Liver (tissue), 9 donors: Measurements from ENCODE around the gene CNTN1. TPM values are rescaled to one million over a fixed set of nuclear protein-coding genes. Genes with fewer than 3 reads are reported as not detected.

Source experiments
- DNase-seq: peaks from one replicate; pipeline ENCODE4 v3.0.0-alpha.2; 2017; ENCODE audit warnings: low spot score
- H3K27ac ChIP-seq, 2 donors: one replicate each; pipeline ENCODE4 v1.7.0; 2013; ENCODE audit warnings: inconsistent platforms in 2 of 2, low read length in 2 of 2, control low read depth in 1 of 2, low read depth in 1 of 2, mild to moderate bottlenecking in 1 of 2
- H3K27me3 ChIP-seq, 4 donors: one replicate each; pipeline versions ENCODE4 v1.6.1 to v1.7.0; 2013; ENCODE audit warnings: low read length in 3 of 4, inconsistent platforms in 1 of 4, mild to moderate bottlenecking in 1 of 4, moderate library complexity in 1 of 4; ENCODE audit not compliant: control insufficient read depth in 4 of 4, insufficient read depth in 4 of 4
- H3K36me3 ChIP-seq, 4 donors: one replicate each; pipeline versions ENCODE4 v1.6.1 to v1.7.0; 2013; ENCODE audit warnings: low read length in 3 of 4, mild to moderate bottlenecking in 3 of 4, low read depth in 1 of 4, moderate library complexity in 1 of 4; ENCODE audit not compliant: control insufficient read depth in 4 of 4, insufficient read depth in 3 of 4
- H3K4me1 ChIP-seq, 4 donors: one replicate each; pipeline versions ENCODE4 v1.6.1 to v1.7.0; 2013; ENCODE audit warnings: low read length in 3 of 4, mild to moderate bottlenecking in 3 of 4, moderate library complexity in 1 of 4; ENCODE audit not compliant: control insufficient read depth in 4 of 4, insufficient read depth in 4 of 4
- H3K4me3 ChIP-seq, 3 donors: one replicate each; pipeline versions ENCODE4 v1.6.1 to v1.7.0; 2013; ENCODE audit warnings: low read length in 3 of 3, control low read depth in 1 of 3, low read depth in 1 of 3, mild to moderate bottlenecking in 1 of 3
- H3K9ac ChIP-seq, 2 donors: one replicate each; pipeline ENCODE4 v1.7.0; 2013; ENCODE audit warnings: low read length in 2 of 2, mild to moderate bottlenecking in 2 of 2, moderate library complexity in 2 of 2, control low read depth in 1 of 2, low read depth in 1 of 2
- H3K9me3 ChIP-seq, 4 donors: one replicate each; pipeline versions ENCODE4 v1.6.1 to v1.7.0; 2013; ENCODE audit warnings: low read length in 3 of 4; ENCODE audit not compliant: control insufficient read depth in 4 of 4
- ATF3 ChIP-seq: IDR thresholded peaks from 2 replicates; pipeline ENCODE4 v1.6.1; 2016; ENCODE audit warnings: antibody characterized with exemption
- CTCF ChIP-seq: fragments of 150-350 bp; IDR thresholded peaks from 2 replicates; pipeline ENCODE4 v1.5.1; 2017; ENCODE audit warnings: improper control_type of control experiment, low read depth, low read length; ENCODE audit not compliant: missing input control
- EGR1 ChIP-seq, 2 donors: IDR thresholded peaks; 2 replicates each; pipeline ENCODE4 v1.6.1; 2016 to 2018; ENCODE audit warnings: antibody characterized with exemption in 2 of 2, low read depth in 2 of 2
- FOXA1 ChIP-seq: IDR thresholded peaks from 2 replicates; pipeline ENCODE4 v1.6.1; 2016; ENCODE audit warnings: antibody characterized with exemption
- FOXA2 ChIP-seq: IDR thresholded peaks from 2 replicates; pipeline ENCODE4 v1.6.1; 2016; ENCODE audit warnings: antibody characterized with exemption
- HNF4A ChIP-seq, 2 donors: conservative IDR thresholded peaks; 2 replicates each; pipeline ENCODE4 v1.6.1; 2016; ENCODE audit warnings: antibody characterized with exemption in 2 of 2, mild to moderate bottlenecking in 2 of 2
- HNF4G ChIP-seq: IDR thresholded peaks from 2 replicates; pipeline ENCODE4 v1.6.1; 2016; ENCODE audit warnings: antibody characterized with exemption
- JUND ChIP-seq, 2 donors: IDR thresholded peaks; 2 replicates each; pipeline ENCODE4 v1.6.1; 2016; ENCODE audit warnings: antibody characterized with exemption in 2 of 2
- NR2F2 ChIP-seq: IDR thresholded peaks from 2 replicates; pipeline ENCODE4 v1.6.1; 2016; ENCODE audit warnings: antibody characterized with exemption
- RAD21 ChIP-seq, 2 donors: IDR thresholded peaks; 2 replicates each; pipeline ENCODE4 v1.6.1; 2016; ENCODE audit warnings: antibody characterized with exemption in 2 of 2, mild to moderate bottlenecking in 2 of 2
- RXRA ChIP-seq, 2 donors: IDR thresholded peaks; 2 replicates each; pipeline ENCODE4 v1.6.1; 2017 to 2018; ENCODE audit warnings: antibody characterized with exemption in 2 of 2, mild to moderate bottlenecking in 1 of 2
- SP1 ChIP-seq: IDR thresholded peaks from 2 replicates; pipeline ENCODE4 v1.6.1; 2018; ENCODE audit warnings: antibody characterized with exemption, mild to moderate bottlenecking
- ZBTB33 ChIP-seq: IDR thresholded peaks from 2 replicates; pipeline ENCODE4 v1.6.1; 2016; ENCODE audit warnings: antibody characterized with exemption
- WGBS: extraction: QIAGEN DNeasy Blood & Tissue Kit; methylation state at CpG from one replicate; pipeline ENCODE4 v1.1.7; 2013; 5-methylcytosine and 5-hydroxymethylcytosine counted together
- polyA plus RNA-seq, 2 donors: library from polyadenylated mRNA; stranded (reverse) in 1 of 2; unstranded in 1 of 2; fragments of 200-250 nt in 1 of 2; fragments of >200 nt in 1 of 2; fragmentation: Nextera tagmentation in 1 of 2; extraction: Ambion mirVana in 1 of 2; gene quantifications; one replicate each; pipeline versions ENCODE4 v1.2.1 to v1.2.3, GENCODE V29; 2013 to 2015
- total RNA-seq, 2 donors: library from RNA; depleted of rRNA; stranded (reverse); fragments of >200 nt; gene quantifications; one replicate each; pipeline ENCODE4 v1.2.3, GENCODE V29; 2014
- TF ChIP-seq, protein P1 (sequence below): IDR thresholded peaks from 2 replicates; pipeline ENCODE4 v1.6.1; 2016; ENCODE audit warnings: antibody characterized with exemption
- donor health status: healthy.
- donor health status: healthy.
- donor health status: healthy.
- donor health status: healthy.
- donor health status: healthy.

CNTN1 gene
- total and polyA plus RNA-seq, 4 donors: 0.03 to 1.2 (median 0.43) TPM

- H3K27me3 ChIP-seq: peaks cover 0 to 4% (median 0%) of the 10 kb centered on the region in 4 donors
- no peak overlapping the region for H3K9ac ChIP-seq
- no peaks in the 10 kb centered on the region for H3K9me3 ChIP-seq
- H3K4me3 ChIP-seq: no peak overlapping the region
- DNase-seq: no peak
- no peaks in the 10 kb centered on the region for H3K36me3 ChIP-seq
- H3K4me1 ChIP-seq: no peaks in the 10 kb centered on the region
- no peak for TF ChIP-seq EGR1 (IDR thresholded peaks at IDR 0.05; ENCODE audit: low read depth in 2 of 2)
- no peak for TF ChIP-seq RXRA (IDR thresholded peaks at IDR 0.05)
- no peak for TF ChIP-seq HNF4A (conservative IDR thresholded peaks at IDR 0.05)
- no peak for TF ChIP-seq ATF3
- TF ChIP-seq NR2F2: no peak
- no peak for TF ChIP-seq FOXA1
- TF ChIP-seq, protein P1, sequence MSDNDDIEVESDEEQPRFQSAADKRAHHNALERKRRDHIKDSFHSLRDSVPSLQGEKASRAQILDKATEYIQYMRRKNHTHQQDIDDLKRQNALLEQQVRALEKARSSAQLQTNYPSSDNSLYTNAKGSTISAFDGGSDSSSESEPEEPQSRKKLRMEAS: no peak
- TF ChIP-seq ZBTB33: no peak
- WGBS: 72% methylated on average over 3 of the region's 3 CpGs
- H3K27ac ChIP-seq: no peak overlapping the region
Measured at GRCh38 chr12:41074473-41074769, 382.2 kb downstream of the CNTN1 start.

DNA sequence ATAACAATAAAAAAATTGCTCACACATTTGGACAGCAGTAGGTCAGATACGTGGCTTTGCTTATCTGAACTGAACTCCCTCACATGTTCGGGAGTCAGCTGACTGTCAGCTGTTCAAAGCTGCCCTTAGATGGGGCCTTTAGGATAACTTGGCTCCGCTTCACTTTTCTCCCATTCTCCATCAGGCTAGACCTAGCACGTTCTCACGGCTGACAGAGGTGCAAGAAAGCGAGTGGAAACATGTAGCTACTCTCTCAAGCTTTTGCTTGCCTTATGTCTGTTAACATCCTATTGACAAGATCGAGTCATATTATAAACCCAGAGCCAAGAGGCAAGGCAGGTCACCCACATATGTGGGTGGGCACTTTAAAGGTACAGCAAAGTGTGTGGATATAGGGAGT lies 383.9 kb downstream of the CNTN1 start:
- no peak overlapping the region for H3K27ac ChIP-seq
- H3K27me3 ChIP-seq: peaks cover 0 to 4% (median 0%) of the 10 kb centered on the region in 4 donors
- H3K4me3 ChIP-seq: no peak overlapping the region
- peaks cover 0 to 3% (median 2%) of the 10 kb centered on the region in 4 donors for H3K9me3 ChIP-seq
- DNase-seq: no peak
- no peaks in the 10 kb centered on the region for H3K4me1 ChIP-seq
- H3K9ac ChIP-seq: no peak overlapping the region
- WGBS: 73% methylated on average over 7 of the region's 7 CpGs
- no peaks in the 10 kb centered on the region for H3K36me3 ChIP-seq
- TF ChIP-seq EGR1 (IDR thresholded peaks at IDR 0.05; ENCODE audit: low read depth in 2 of 2) (no peak), ATF3 (no peak), HNF4A (conservative IDR thresholded peaks at IDR 0.05) (no peak), RAD21 (IDR thresholded peaks at IDR 0.05) (no peak), HNF4G (no peak), CTCF (no peak), JUND (IDR thresholded peaks at IDR 0.05) (no peak), FOXA1 (no peak), NR2F2 (no peak), FOXA2 (no peak), RXRA (IDR thresholded peaks at IDR 0.05) (no peak), SP1 (no peak), ZBTB33 (no peak)
- TF ChIP-seq, protein P1: no peak
